K562 (cell line): Measurements from ENCODE around the gene KRTAP5-5. TPM values are rescaled to one million over a fixed set of nuclear protein-coding genes. Genes with fewer than 3 reads are reported as not detected.

Experiments used
- ATAC-seq: fragments of 200-7000 bp; cut with Tn5 transposase; 3 replicates; pipeline ENCODE4 v1.9.1; 2020; ENCODE audit warnings: moderate library complexity
- BruUV-seq: library from RNA; stranded (reverse); fragments of 400-500 nt; replicated peaks from 2 replicates; lab custom pipeline; 2021; lab: Mats Ljungman, UMichigan
- CTCF ChIA-PET: fragments of 300-600 bp; formaldehyde crosslinking; extraction: SDS; loops from one replicate; lab custom pipeline; 2021; ENCODE audit warnings: low intra/inter-chr PET ratio; lab: Yijun Ruan, JAX
- POLR2A ChIA-PET: fragments of 300-600, 350-650 bp; sonication (Branson Sonifier 250); formaldehyde crosslinking; extraction: SDS; loops from one replicate; lab custom pipeline; 2021; ENCODE audit warnings: antibody characterized with exemption, inconsistent platforms; lab: Yijun Ruan, JAX
- DNase-seq, 4 experiments: peaks; one replicate each; pipeline versions ENCODE4 v3.0.0 to v3.0.0-alpha.2; 2011 to 2018; ENCODE audit warnings: low spot score in 3 of 4, mixed read lengths in 3 of 4; ENCODE audit errors: extremely low read depth in 1 of 4
- FAIRE-seq: peaks from 2 replicates; lab custom pipeline; 2011; peaks lifted over from hg19 to GRCh38; lab: Jason Lieb, UNC
- H2AFZ ChIP-seq: 2 replicates; pipeline ENCODE4 v1.6.0; 2011; ENCODE audit warnings: low read depth, low read length, control low read depth, inconsistent platforms
- H3K27ac ChIP-seq: fragments of 200-600 bp; 3 replicates; pipeline ENCODE4 v1.8.0; 2011; ENCODE audit warnings: low read depth, mild to moderate bottlenecking, control low read depth, inconsistent platforms, low read length, moderate library complexity, mixed read lengths; ENCODE audit errors: extremely low read depth
- H3K27me3 ChIP-seq, 2 experiments: fragments of 300-600 bp in 1 of 2; 2 replicates in 1 of 2; 3 replicates in 1 of 2; pipeline versions ENCODE4 v1.6.0 to v1.8.0; 2011; ENCODE audit warnings: inconsistent platforms in 2 of 2, low read length in 2 of 2, mild to moderate bottlenecking in 1 of 2, mixed read lengths in 1 of 2, moderate library complexity in 1 of 2; ENCODE audit not compliant: control insufficient read depth in 2 of 2, insufficient read depth in 2 of 2
- H3K36me3 ChIP-seq: fragments of 300-600 bp; 3 replicates; pipeline ENCODE4 v1.8.0; 2011; ENCODE audit warnings: mild to moderate bottlenecking, low read length, inconsistent platforms; ENCODE audit not compliant: control insufficient read depth, insufficient read depth
- H3K4me1 ChIP-seq, 2 experiments: fragments of 200-600 bp in 1 of 2; replicated peaks in 1 of 2; 2 replicates in 1 of 2; 3 replicates in 1 of 2; pipeline versions ENCODE4 v1.5.1 to v1.8.0; 2011; ENCODE audit warnings: inconsistent platforms in 2 of 2, low read length in 2 of 2, mild to moderate bottlenecking in 1 of 2, mixed read lengths in 1 of 2, moderate library complexity in 1 of 2; ENCODE audit not compliant: control insufficient read depth in 2 of 2, insufficient read depth in 2 of 2
- H3K4me2 ChIP-seq: 2 replicates; pipeline ENCODE4 v1.6.1; 2011; ENCODE audit warnings: low read length, control low read depth, inconsistent platforms, mixed read lengths; ENCODE audit not compliant: insufficient read depth
- H3K4me3 ChIP-seq: fragments of 200-600 bp; sonication (generic), shearing (Covaris generic); 2 replicates; pipeline ENCODE4 v1.5.1; 2016; ENCODE audit warnings: control low read depth, inconsistent platforms
- H3K79me2 ChIP-seq: fragments of 200-600 bp; 3 replicates; pipeline ENCODE4 v1.8.0; 2011; ENCODE audit warnings: low read length, inconsistent platforms; ENCODE audit not compliant: control insufficient read depth, insufficient read depth
- H3K9ac ChIP-seq, 2 experiments: 2 replicates each; pipeline versions ENCODE4 v1.6.0 to v1.6.1; 2011; ENCODE audit warnings: low read depth in 2 of 2, low read length in 2 of 2, control low read depth in 1 of 2, inconsistent platforms in 1 of 2, mild to moderate bottlenecking in 1 of 2, mixed read lengths in 1 of 2; ENCODE audit not compliant: insufficient read depth in 1 of 2
- H3K9me1 ChIP-seq: one replicate; pipeline ENCODE4 v1.6.0; 2011; ENCODE audit warnings: inconsistent platforms, mild to moderate bottlenecking, low read length, moderate library complexity; ENCODE audit not compliant: control insufficient read depth, insufficient read depth
- H3K9me3 ChIP-seq: replicated peaks from 2 replicates; pipeline ENCODE4 v1.5.1; 2011; ENCODE audit warnings: low read depth, low read length, inconsistent platforms; ENCODE audit not compliant: control insufficient read depth, insufficient read depth
- H4K20me1 ChIP-seq: replicated peaks from 2 replicates; pipeline ENCODE4 v1.6.1; 2011; ENCODE audit warnings: low read length, inconsistent platforms, mixed read lengths; ENCODE audit not compliant: control insufficient read depth, insufficient read depth
- CREM ChIP-seq: IDR thresholded peaks from 2 replicates; pipeline ENCODE4 v1.6.1; 2014; ENCODE audit warnings: antibody characterized with exemption, low read depth
- MTA3 ChIP-seq: fragments of 450-650 bp; formaldehyde crosslinking; IDR thresholded peaks from 2 replicates; pipeline ENCODE4 v1.6.1; 2017; ENCODE audit warnings: mild to moderate bottlenecking, borderline replicate concordance
- POLR2A ChIP-seq: fragments of 450-650 bp; conservative IDR thresholded peaks from 2 replicates; pipeline ENCODE4 v1.6.1; 2016
- RB1 ChIP-seq: fragments of 450-650 bp; IDR thresholded peaks from 2 replicates; pipeline ENCODE4 v1.6.1; 2017; ENCODE audit warnings: low read depth, mild to moderate bottlenecking
- SMC3 ChIP-seq: conservative IDR thresholded peaks from 2 replicates; pipeline ENCODE4 v1.6.1; 2011; ENCODE audit warnings: low read depth, low read length, improper control_type of control experiment; ENCODE audit not compliant: insufficient read depth
- WGBS: fragments of 100-300 bp; shearing (Covaris generic); methylation state at CpG from one replicate; pipeline ENCODE4 v1.1.6; 2016; ENCODE audit warnings: low coverage, mixed read lengths; ENCODE audit not compliant: insufficient coverage; ENCODE audit errors: missing lambda C conversion rate; 5-methylcytosine and 5-hydroxymethylcytosine counted together
- in situ Hi-C: fragments of 300-500 bp; cut with MboI; formaldehyde crosslinking; loops from 4 replicates; pipeline ENCODE4 v1.15.0; 2018; ENCODE audit warnings: inconsistent platforms, mixed read lengths
- intact Hi-C: fragments of 100-400 bp; cut with micrococcal nuclease; formaldehyde crosslinking; loops from 2 replicates; pipeline ENCODE4 v1.14.2; 2022
- polyA plus RNA-seq, 8 experiments: library from polyadenylated mRNA; depleted of rRNA in 4 of 8; stranded (reverse) in 5 of 8; unstranded in 3 of 8; fragments of >200 nt; fragmentation: Nextera tagmentation in 2 of 8; fragmentation: Illumina TruSeq in 1 of 8; extraction: Ambion mirVana in 2 of 8; extraction: Trizol in 1 of 8; gene quantifications; 2 replicates each; pipeline versions ENCODE4 v1.2.1 to v1.2.3, GENCODE V29; 2011 to 2014; ENCODE audit warnings: inconsistent platforms in 1 of 8, missing spikeins in 1 of 8
- total RNA-seq, 7 experiments: library from RNA; depleted of rRNA in 6 of 7; stranded (reverse); fragments of >200 nt in 6 of 7; fragmentation: Illumina TruSeq in 2 of 7; extraction: Trizol in 2 of 7; gene quantifications; 2 replicates each; pipeline versions ENCODE4 v1.2.1 to v1.2.3, GENCODE V29; 2011 to 2021; ENCODE audit warnings: low replicate concordance in 1 of 7
- TF ChIP-seq, protein P1 (sequence below): IDR thresholded peaks from 2 replicates; pipeline ENCODE4 v1.6.1; 2011; ENCODE audit warnings: borderline replicate concordance, low read depth, mild to moderate bottlenecking, moderate library complexity, low read length; ENCODE audit not compliant: insufficient read depth, poor library complexity, severe bottlenecking
- TF ChIP-seq, protein P2 (sequence below), 3 experiments: IDR thresholded peaks in 2 of 3; conservative IDR thresholded peaks in 1 of 3; 2 replicates each; pipeline ENCODE4 v1.5.1; 2011 to 2012; ENCODE audit warnings: low read length in 3 of 3, mild to moderate bottlenecking in 3 of 3, control low read depth in 2 of 3, improper control_type of control experiment in 1 of 3, inconsistent platforms in 1 of 3, low read depth in 1 of 3, mixed read lengths in 1 of 3, moderate library complexity in 1 of 3; ENCODE audit not compliant: insufficient read depth in 2 of 3
- TF ChIP-seq, protein P3 (sequence below): sonication (generic); formaldehyde crosslinking; IDR thresholded peaks from 2 replicates; pipeline ENCODE4 v1.8.0; 2022; ENCODE audit warnings: missing genetic modification reagents, mild to moderate bottlenecking, moderate library complexity, borderline replicate concordance

The KRTAP5-5 gene
- total and polyA plus RNA-seq, 9 of the 15 experiments (the other 6 are each of a cell fraction or from before 2014, with no cell fraction given) = not detected

DNA sequence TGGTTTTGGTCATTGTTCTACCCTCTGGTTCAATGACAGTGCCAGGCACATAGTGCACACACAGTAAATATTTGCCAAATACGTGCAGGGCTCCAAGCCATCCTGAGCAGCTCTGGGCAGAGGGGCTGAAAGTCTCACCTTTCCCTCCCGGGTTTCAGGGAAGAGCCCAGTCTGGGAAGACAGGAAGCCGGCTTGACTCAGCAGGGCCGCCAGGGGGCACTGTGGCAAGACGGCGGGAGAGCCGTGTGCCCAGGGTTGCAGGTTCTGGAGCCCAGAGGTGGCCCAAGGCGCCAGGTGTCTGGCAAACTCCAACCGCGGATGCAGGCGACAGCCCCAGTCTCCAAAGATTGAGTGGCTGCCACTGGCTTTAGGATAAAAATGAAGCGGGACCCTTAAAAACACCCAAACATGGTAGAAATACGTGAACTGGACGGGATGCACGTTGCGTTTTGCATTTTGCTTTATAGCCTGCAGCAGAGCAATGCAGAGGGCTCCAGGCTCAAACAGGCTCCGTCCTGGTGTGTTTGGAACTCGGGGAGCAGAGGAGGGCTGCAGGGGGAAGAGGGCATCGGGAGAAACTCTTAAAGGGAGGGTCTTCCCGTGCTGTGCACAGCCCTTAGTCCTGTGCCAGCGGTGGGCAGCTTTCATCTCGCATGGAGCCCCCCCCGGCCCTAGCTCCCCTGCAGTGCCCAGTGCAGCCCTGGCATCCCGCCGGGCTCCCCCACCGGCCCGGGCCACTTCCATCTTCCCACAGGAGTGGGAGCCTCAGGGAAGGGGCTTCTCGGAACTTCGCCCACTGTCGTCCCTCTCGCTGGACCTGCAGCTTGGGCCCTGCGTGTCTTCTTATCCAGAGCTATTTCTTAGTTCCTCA lies 10.7 kb downstream of the KRTAP5-5 start:
- TF ChIP-seq, protein P1, sequence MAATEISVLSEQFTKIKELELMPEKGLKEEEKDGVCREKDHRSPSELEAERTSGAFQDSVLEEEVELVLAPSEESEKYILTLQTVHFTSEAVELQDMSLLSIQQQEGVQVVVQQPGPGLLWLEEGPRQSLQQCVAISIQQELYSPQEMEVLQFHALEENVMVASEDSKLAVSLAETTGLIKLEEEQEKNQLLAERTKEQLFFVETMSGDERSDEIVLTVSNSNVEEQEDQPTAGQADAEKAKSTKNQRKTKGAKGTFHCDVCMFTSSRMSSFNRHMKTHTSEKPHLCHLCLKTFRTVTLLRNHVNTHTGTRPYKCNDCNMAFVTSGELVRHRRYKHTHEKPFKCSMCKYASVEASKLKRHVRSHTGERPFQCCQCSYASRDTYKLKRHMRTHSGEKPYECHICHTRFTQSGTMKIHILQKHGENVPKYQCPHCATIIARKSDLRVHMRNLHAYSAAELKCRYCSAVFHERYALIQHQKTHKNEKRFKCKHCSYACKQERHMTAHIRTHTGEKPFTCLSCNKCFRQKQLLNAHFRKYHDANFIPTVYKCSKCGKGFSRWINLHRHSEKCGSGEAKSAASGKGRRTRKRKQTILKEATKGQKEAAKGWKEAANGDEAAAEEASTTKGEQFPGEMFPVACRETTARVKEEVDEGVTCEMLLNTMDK = peak; percentile 50
- no peak for TF ChIP-seq POLR2A
- TF ChIP-seq RB1 = 0 out of 2 replicates have a peak, but pooled peaks have one; percentile 34
- 0 out of 2 replicates have a peak, but pooled peaks have one; percentile 9 for TF ChIP-seq SMC3
- TF ChIP-seq, protein P2, sequence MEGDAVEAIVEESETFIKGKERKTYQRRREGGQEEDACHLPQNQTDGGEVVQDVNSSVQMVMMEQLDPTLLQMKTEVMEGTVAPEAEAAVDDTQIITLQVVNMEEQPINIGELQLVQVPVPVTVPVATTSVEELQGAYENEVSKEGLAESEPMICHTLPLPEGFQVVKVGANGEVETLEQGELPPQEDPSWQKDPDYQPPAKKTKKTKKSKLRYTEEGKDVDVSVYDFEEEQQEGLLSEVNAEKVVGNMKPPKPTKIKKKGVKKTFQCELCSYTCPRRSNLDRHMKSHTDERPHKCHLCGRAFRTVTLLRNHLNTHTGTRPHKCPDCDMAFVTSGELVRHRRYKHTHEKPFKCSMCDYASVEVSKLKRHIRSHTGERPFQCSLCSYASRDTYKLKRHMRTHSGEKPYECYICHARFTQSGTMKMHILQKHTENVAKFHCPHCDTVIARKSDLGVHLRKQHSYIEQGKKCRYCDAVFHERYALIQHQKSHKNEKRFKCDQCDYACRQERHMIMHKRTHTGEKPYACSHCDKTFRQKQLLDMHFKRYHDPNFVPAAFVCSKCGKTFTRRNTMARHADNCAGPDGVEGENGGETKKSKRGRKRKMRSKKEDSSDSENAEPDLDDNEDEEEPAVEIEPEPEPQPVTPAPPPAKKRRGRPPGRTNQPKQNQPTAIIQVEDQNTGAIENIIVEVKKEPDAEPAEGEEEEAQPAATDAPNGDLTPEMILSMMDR (IDR thresholded peaks at IDR 0.05 in 2 of 3, conservative IDR thresholded peaks at IDR 0.05 in 1 of 3; ENCODE audit: insufficient read depth in 2 of 3, low read depth in 1 of 3, low read length in 3 of 3) = peak; percentile 65 to 88 (median 69)
- TF ChIP-seq MTA3 = no peak
- TF ChIP-seq CREM = 0 out of 2 replicates have a peak, but pooled peaks have one; percentile 33
- TF ChIP-seq, protein P3, sequence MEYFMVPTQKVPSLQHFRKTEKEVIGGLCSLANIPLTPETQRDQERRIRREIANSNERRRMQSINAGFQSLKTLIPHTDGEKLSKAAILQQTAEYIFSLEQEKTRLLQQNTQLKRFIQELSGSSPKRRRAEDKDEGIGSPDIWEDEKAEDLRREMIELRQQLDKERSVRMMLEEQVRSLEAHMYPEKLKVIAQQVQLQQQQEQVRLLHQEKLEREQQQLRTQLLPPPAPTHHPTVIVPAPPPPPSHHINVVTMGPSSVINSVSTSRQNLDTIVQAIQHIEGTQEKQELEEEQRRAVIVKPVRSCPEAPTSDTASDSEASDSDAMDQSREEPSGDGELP (CRISPR knock-in tag) = 0 out of 2 replicates have a peak, but pooled peaks have one; percentile 16
- Histone ChIP-seq H2AFZ (no peak overlapping the region), H4K20me1 (peaks cover 8% of the 10 kb centered on the region), H3K9me1 (no peaks in the 10 kb centered on the region), H3K4me1 (peaks cover 0 to 9% of the 10 kb centered on the region in 2 experiments; a peak in 2 of 5 replicates), H3K9ac (no peak overlapping the region), H3K36me3 (no peaks in the 10 kb centered on the region), H3K4me3 (no peak overlapping the region), H3K79me2 (no peaks in the 10 kb centered on the region), H3K9me3 (no peaks in the 10 kb centered on the region), H3K27ac (no peak overlapping the region), H3K4me2 (no peak overlapping the region), H3K27me3 (peaks cover 8 to 63% of the 10 kb centered on the region in 2 experiments; a peak in 4 of 5 replicates)
- peak; percentile 50 to 79 (median 72) for DNase-seq
- no TSS peak for BruUV-seq
- peak; percentile 92 for ATAC-seq
- ChIA-PET CTCF (interaction anchor here (0.6 kb wide), 1 partner anchor 13 kb away, joined by 3 read pairs; no protein-coding TSS in a partner anchor), POLR2A (no interaction called here)
- in situ Hi-C loops = no loop called here
- intact Hi-C loops = no loop called here
- 5% methylated on average over 32 of the region's 32 CpGs for WGBS
- peak; percentile 74 for FAIRE-seq
